ENCODE results near the gene MBNL1.

Gene MBNL1

GRCh38 chr3:152293347-152294006 lies 24.7 kb downstream of the MBNL1 start:
- no peak overlapping the region for H3K27ac ChIP-seq
- DNase-seq (ENCODE audit: low read depth, low spot score): no peak

- H3K27ac ChIP-seq: no peak overlapping the region
- no peak for DNase-seq (ENCODE audit: low read depth, low spot score)
Observed at GRCh38 chr3:152295344-152295743, 26.6 kb downstream of the MBNL1 start.

GRCh38 chr3:152295806-152296205 lies 27.1 kb downstream of the MBNL1 start:
- DNase-seq (ENCODE audit: low read depth, low spot score): no peak
- H3K27ac ChIP-seq: no peak overlapping the region

GRCh38 chr3:152296382-152296781 lies 27.7 kb downstream of the MBNL1 start:
- no peak overlapping the region for H3K27ac ChIP-seq

GRCh38 chr3:152296971-152297370 lies 28.2 kb downstream of the MBNL1 start:
- H3K27ac ChIP-seq: no peak overlapping the region
- DNase-seq (ENCODE audit: low read depth, low spot score): no peak

More at GRCh38 chr3:152296382-152296781, 27.7 kb downstream of the MBNL1 start:
- DNase-seq (ENCODE audit: low read depth, low spot score): no peak

- DNase-seq (ENCODE audit: low read depth, low spot score): peak; percentile 61
Observed at GRCh38 chr3:152298393-152299248, 29.9 kb downstream of the MBNL1 start.

GRCh38 chr3:152299249-152299976 lies 30.7 kb downstream of the MBNL1 start:
- DNase-seq (ENCODE audit: low read depth, low spot score): no peak
- H3K27ac ChIP-seq: peak overlapping the region; percentile 64

More at GRCh38 chr3:152298393-152299248, 29.9 kb downstream of the MBNL1 start:
- peak overlapping the region; percentile 64 for H3K27ac ChIP-seq

GRCh38 chr3:152300029-152300731 lies 31.5 kb downstream of the MBNL1 start:
- no peak for DNase-seq (ENCODE audit: low read depth, low spot score)
- no peak overlapping the region for H3K27ac ChIP-seq

- DNase-seq (ENCODE audit: low read depth, low spot score): no peak
- no peak overlapping the region for H3K27ac ChIP-seq
Observed at GRCh38 chr3:152301745-152302181, 33.0 kb downstream of the MBNL1 start.

- DNase-seq (ENCODE audit: low read depth, low spot score): no peak
- H3K27ac ChIP-seq: no peak overlapping the region
Observed at GRCh38 chr3:152302521-152303021, 33.8 kb downstream of the MBNL1 start.

- DNase-seq (ENCODE audit: low read depth, low spot score): no peak
- H3K27ac ChIP-seq: no peak overlapping the region
Observed at GRCh38 chr3:152304160-152304559, 35.4 kb downstream of the MBNL1 start.

- no peak for DNase-seq (ENCODE audit: low read depth, low spot score)
- H3K27ac ChIP-seq: no peak overlapping the region
Observed at GRCh38 chr3:152305075-152305474, 36.3 kb downstream of the MBNL1 start.

GRCh38 chr3:152307829-152308474 lies 39.2 kb downstream of the MBNL1 start:
- DNase-seq (ENCODE audit: low read depth, low spot score): no peak
- H3K27ac ChIP-seq: no peak overlapping the region

- no peak overlapping the region for H3K27ac ChIP-seq
Observed at GRCh38 chr3:152308475-152308844, 39.7 kb downstream of the MBNL1 start.

GRCh38 chr3:152309031-152309430 lies 40.3 kb downstream of the MBNL1 start:
- no peak overlapping the region for H3K27ac ChIP-seq

More at GRCh38 chr3:152308475-152308844, 39.7 kb downstream of the MBNL1 start:
- no peak for DNase-seq (ENCODE audit: low read depth, low spot score)

GRCh38 chr3:152309535-152310307 lies 41.0 kb downstream of the MBNL1 start:
- H3K27ac ChIP-seq: no peak overlapping the region
- no peak for DNase-seq (ENCODE audit: low read depth, low spot score)

More at GRCh38 chr3:152309031-152309430, 40.3 kb downstream of the MBNL1 start:
- DNase-seq (ENCODE audit: low read depth, low spot score): no peak

- no peak overlapping the region for H3K27ac ChIP-seq
- no peak for DNase-seq (ENCODE audit: low read depth, low spot score)
Observed at GRCh38 chr3:152313430-152313829, 44.7 kb downstream of the MBNL1 start.

- H3K27ac ChIP-seq: no peak overlapping the region
Observed at GRCh38 chr3:152313914-152314313, 45.2 kb downstream of the MBNL1 start.

More at GRCh38 chr3:152313914-152314313, 45.2 kb downstream of the MBNL1 start:
- DNase-seq (ENCODE audit: low read depth, low spot score): no peak
